K562 (cell line): ENCODE measurements around the gene KMO. TPM values are rescaled to one million over a fixed set of nuclear protein-coding genes. Genes with fewer than 3 reads are reported as not detected.
A peak's percentile ranks its signal among the peaks of the same experiment; 100 is the strongest.

Experiments used
- ATAC-seq: fragments of 200-7000 bp; cut with Tn5 transposase; 3 replicates; pipeline ENCODE4 v1.9.1; 2020; ENCODE audit warnings: moderate library complexity
- BruUV-seq: library from RNA; stranded (reverse); fragments of 400-500 nt; replicated peaks from 2 replicates; lab custom pipeline; 2021; lab: Mats Ljungman, UMichigan
- CTCF ChIA-PET: fragments of 300-600 bp; formaldehyde crosslinking; extraction: SDS; loops from one replicate; lab custom pipeline; 2021; ENCODE audit warnings: low intra/inter-chr PET ratio; lab: Yijun Ruan, JAX
- POLR2A ChIA-PET: fragments of 300-600, 350-650 bp; sonication (Branson Sonifier 250); formaldehyde crosslinking; extraction: SDS; loops from one replicate; lab custom pipeline; 2021; ENCODE audit warnings: antibody characterized with exemption, inconsistent platforms; lab: Yijun Ruan, JAX
- DNase-seq, 4 experiments: peaks; one replicate each; pipeline versions ENCODE4 v3.0.0 to v3.0.0-alpha.2; 2011 to 2018; ENCODE audit warnings: low spot score in 3 of 4, mixed read lengths in 3 of 4; ENCODE audit errors: extremely low read depth in 1 of 4
- FAIRE-seq: peaks from 2 replicates; lab custom pipeline; 2011; peaks lifted over from hg19 to GRCh38; lab: Jason Lieb, UNC
- H2AFZ ChIP-seq: 2 replicates; pipeline ENCODE4 v1.6.0; 2011; ENCODE audit warnings: low read depth, low read length, control low read depth, inconsistent platforms
- H3K27ac ChIP-seq: fragments of 200-600 bp; 3 replicates; pipeline ENCODE4 v1.8.0; 2011; ENCODE audit warnings: low read depth, mild to moderate bottlenecking, control low read depth, inconsistent platforms, low read length, moderate library complexity, mixed read lengths; ENCODE audit errors: extremely low read depth
- H3K27me3 ChIP-seq, 2 experiments: fragments of 300-600 bp in 1 of 2; 2 replicates in 1 of 2; 3 replicates in 1 of 2; pipeline versions ENCODE4 v1.6.0 to v1.8.0; 2011; ENCODE audit warnings: inconsistent platforms in 2 of 2, low read length in 2 of 2, mild to moderate bottlenecking in 1 of 2, mixed read lengths in 1 of 2, moderate library complexity in 1 of 2; ENCODE audit not compliant: control insufficient read depth in 2 of 2, insufficient read depth in 2 of 2
- H3K36me3 ChIP-seq: fragments of 300-600 bp; 3 replicates; pipeline ENCODE4 v1.8.0; 2011; ENCODE audit warnings: mild to moderate bottlenecking, low read length, inconsistent platforms; ENCODE audit not compliant: control insufficient read depth, insufficient read depth
- H3K4me1 ChIP-seq, 2 experiments: fragments of 200-600 bp in 1 of 2; replicated peaks in 1 of 2; 2 replicates in 1 of 2; 3 replicates in 1 of 2; pipeline versions ENCODE4 v1.5.1 to v1.8.0; 2011; ENCODE audit warnings: inconsistent platforms in 2 of 2, low read length in 2 of 2, mild to moderate bottlenecking in 1 of 2, mixed read lengths in 1 of 2, moderate library complexity in 1 of 2; ENCODE audit not compliant: control insufficient read depth in 2 of 2, insufficient read depth in 2 of 2
- H3K4me2 ChIP-seq: 2 replicates; pipeline ENCODE4 v1.6.1; 2011; ENCODE audit warnings: low read length, control low read depth, inconsistent platforms, mixed read lengths; ENCODE audit not compliant: insufficient read depth
- H3K4me3 ChIP-seq: fragments of 200-600 bp; sonication (generic), shearing (Covaris generic); 2 replicates; pipeline ENCODE4 v1.5.1; 2016; ENCODE audit warnings: control low read depth, inconsistent platforms
- H3K79me2 ChIP-seq: fragments of 200-600 bp; 3 replicates; pipeline ENCODE4 v1.8.0; 2011; ENCODE audit warnings: low read length, inconsistent platforms; ENCODE audit not compliant: control insufficient read depth, insufficient read depth
- H3K9ac ChIP-seq, 2 experiments: 2 replicates each; pipeline versions ENCODE4 v1.6.0 to v1.6.1; 2011; ENCODE audit warnings: low read depth in 2 of 2, low read length in 2 of 2, control low read depth in 1 of 2, inconsistent platforms in 1 of 2, mild to moderate bottlenecking in 1 of 2, mixed read lengths in 1 of 2; ENCODE audit not compliant: insufficient read depth in 1 of 2
- H3K9me1 ChIP-seq: one replicate; pipeline ENCODE4 v1.6.0; 2011; ENCODE audit warnings: inconsistent platforms, mild to moderate bottlenecking, low read length, moderate library complexity; ENCODE audit not compliant: control insufficient read depth, insufficient read depth
- H3K9me3 ChIP-seq: replicated peaks from 2 replicates; pipeline ENCODE4 v1.5.1; 2011; ENCODE audit warnings: low read depth, low read length, inconsistent platforms; ENCODE audit not compliant: control insufficient read depth, insufficient read depth
- H4K20me1 ChIP-seq: replicated peaks from 2 replicates; pipeline ENCODE4 v1.6.1; 2011; ENCODE audit warnings: low read length, inconsistent platforms, mixed read lengths; ENCODE audit not compliant: control insufficient read depth, insufficient read depth
- CBX8 ChIP-seq: fragments of 200-600 bp; sonication (generic); IDR thresholded peaks from 2 replicates; pipeline ENCODE4 v1.6.1; 2012; ENCODE audit warnings: borderline replicate concordance, mixed run types, low read depth, mild to moderate bottlenecking, moderate library complexity, mixed read lengths, low read length, control low read depth, inconsistent platforms; ENCODE audit not compliant: poor library complexity, severe bottlenecking; ENCODE audit errors: extremely low read depth
- WGBS: fragments of 100-300 bp; shearing (Covaris generic); methylation state at CpG from one replicate; pipeline ENCODE4 v1.1.6; 2016; ENCODE audit warnings: low coverage, mixed read lengths; ENCODE audit not compliant: insufficient coverage; ENCODE audit errors: missing lambda C conversion rate; 5-methylcytosine and 5-hydroxymethylcytosine counted together
- in situ Hi-C: fragments of 300-500 bp; cut with MboI; formaldehyde crosslinking; loops from 4 replicates; pipeline ENCODE4 v1.15.0; 2018; ENCODE audit warnings: inconsistent platforms, mixed read lengths
- intact Hi-C: fragments of 100-400 bp; cut with micrococcal nuclease; formaldehyde crosslinking; loops from 2 replicates; pipeline ENCODE4 v1.14.2; 2022
- polyA plus RNA-seq, 8 experiments: library from polyadenylated mRNA; depleted of rRNA in 4 of 8; stranded (reverse) in 5 of 8; unstranded in 3 of 8; fragments of >200 nt; fragmentation: Nextera tagmentation in 2 of 8; fragmentation: Illumina TruSeq in 1 of 8; extraction: Ambion mirVana in 2 of 8; extraction: Trizol in 1 of 8; gene quantifications; 2 replicates each; pipeline versions ENCODE4 v1.2.1 to v1.2.3, GENCODE V29; 2011 to 2014; ENCODE audit warnings: inconsistent platforms in 1 of 8, missing spikeins in 1 of 8
- total RNA-seq, 7 experiments: library from RNA; depleted of rRNA in 6 of 7; stranded (reverse); fragments of >200 nt in 6 of 7; fragmentation: Illumina TruSeq in 2 of 7; extraction: Trizol in 2 of 7; gene quantifications; 2 replicates each; pipeline versions ENCODE4 v1.2.1 to v1.2.3, GENCODE V29; 2011 to 2021; ENCODE audit warnings: low replicate concordance in 1 of 7
- TF ChIP-seq, protein P1 (sequence below): sonication (generic); formaldehyde crosslinking; IDR thresholded peaks from 2 replicates; pipeline ENCODE4 v1.8.0; 2023; ENCODE audit warnings: mild to moderate bottlenecking, missing genetic modification reagents

Gene KMO
- total and polyA plus RNA-seq, 9 of the 15 experiments (the other 6 are each of a cell fraction or from before 2014, with no cell fraction given) = 0.01 to 0.11 (median 0.01) TPM; not detected in 6

- Histone ChIP-seq H4K20me1 (no peaks in the 10 kb centered on the region), H3K9me3 (no peaks in the 10 kb centered on the region), H3K4me1 (no peaks in the 10 kb centered on the region), H3K9ac (no peak overlapping the region), H3K4me3 (no peak overlapping the region), H3K36me3 (no peaks in the 10 kb centered on the region), H3K9me1 (no peaks in the 10 kb centered on the region), H3K27ac (no peak overlapping the region), H3K27me3 (peaks cover 8 to 9% of the 10 kb centered on the region in 2 experiments; a peak in 2 of 5 replicates), H3K4me2 (no peak overlapping the region), H3K79me2 (no peaks in the 10 kb centered on the region), H2AFZ (no peak overlapping the region)
- DNase-seq (no peak), ATAC-seq (no peak), FAIRE-seq (no peak)
- ChIA-PET CTCF (no interaction called here), POLR2A (no interaction called here)
- TF ChIP-seq, protein P1, sequence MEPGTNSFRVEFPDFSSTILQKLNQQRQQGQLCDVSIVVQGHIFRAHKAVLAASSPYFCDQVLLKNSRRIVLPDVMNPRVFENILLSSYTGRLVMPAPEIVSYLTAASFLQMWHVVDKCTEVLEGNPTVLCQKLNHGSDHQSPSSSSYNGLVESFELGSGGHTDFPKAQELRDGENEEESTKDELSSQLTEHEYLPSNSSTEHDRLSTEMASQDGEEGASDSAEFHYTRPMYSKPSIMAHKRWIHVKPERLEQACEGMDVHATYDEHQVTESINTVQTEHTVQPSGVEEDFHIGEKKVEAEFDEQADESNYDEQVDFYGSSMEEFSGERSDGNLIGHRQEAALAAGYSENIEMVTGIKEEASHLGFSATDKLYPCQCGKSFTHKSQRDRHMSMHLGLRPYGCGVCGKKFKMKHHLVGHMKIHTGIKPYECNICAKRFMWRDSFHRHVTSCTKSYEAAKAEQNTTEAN = no peak
- peak; percentile 54 for TF ChIP-seq CBX8
- intact Hi-C loops (no loop called here), in situ Hi-C loops (no loop called here)
- no TSS peak for BruUV-seq
- WGBS = 5% methylated on average over 5 of the region's 5 CpGs
These were observed 25.5 kb downstream of the KMO start for GRCh38 chr1:241557551-241558193.
